IPS-20b (cell line): ENCODE results near the gene SEMA7A.

Experiments used
- H3K27ac ChIP-seq: one replicate; pipeline ENCODE4 v1.5.1; 2013; ENCODE audit warnings: low read length
- H3K27me3 ChIP-seq: 2 replicates; pipeline ENCODE4 v1.6.1; 2013; ENCODE audit warnings: mild to moderate bottlenecking, low read length, inconsistent platforms; ENCODE audit not compliant: insufficient read depth
- H3K36me3 ChIP-seq: 2 replicates; pipeline ENCODE4 v1.6.1; 2013; ENCODE audit warnings: low read depth, mild to moderate bottlenecking, inconsistent platforms, low read length, moderate library complexity; ENCODE audit not compliant: insufficient read depth
- H3K4me1 ChIP-seq: 2 replicates; pipeline ENCODE4 v1.6.1; 2013; ENCODE audit warnings: mild to moderate bottlenecking, control low read depth, inconsistent platforms, low read length, moderate library complexity; ENCODE audit not compliant: insufficient read depth
- H3K4me3 ChIP-seq: 2 replicates; pipeline ENCODE4 v1.5.1; 2013; ENCODE audit warnings: mild to moderate bottlenecking, low read length, inconsistent platforms
- H3K9ac ChIP-seq: 2 replicates; pipeline ENCODE4 v1.6.1; 2013; ENCODE audit warnings: low read depth, mild to moderate bottlenecking, inconsistent platforms, low read length, moderate library complexity
- H3K9me3 ChIP-seq: 2 replicates; pipeline ENCODE4 v1.6.1; 2013; ENCODE audit warnings: mild to moderate bottlenecking, low read depth, low read length, inconsistent platforms; ENCODE audit not compliant: insufficient read depth

Gene SEMA7A

DNA sequence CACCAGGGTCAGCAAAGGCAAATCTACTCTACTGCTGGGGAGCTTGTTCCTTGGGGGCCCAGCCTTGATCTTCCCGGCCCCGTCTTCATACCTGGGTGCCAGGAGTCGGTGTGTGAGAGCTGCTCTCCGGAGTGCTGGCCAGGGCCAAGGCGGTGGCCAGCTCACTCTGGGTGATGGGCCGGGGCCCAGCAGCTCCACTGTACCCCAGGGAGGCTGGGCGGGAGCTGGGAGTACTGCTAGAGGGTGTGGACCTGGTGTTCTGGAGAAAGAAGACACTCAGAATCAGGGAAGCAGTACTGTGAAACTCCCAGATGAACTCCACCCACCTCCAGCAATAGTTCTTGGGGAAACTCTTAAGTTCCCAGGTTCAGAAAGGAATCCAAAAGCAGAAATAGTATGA, 15.3 kb upstream of the SEMA7A start:
- Histone ChIP-seq H3K9me3 (no peaks in the 10 kb centered on the region), H3K27ac (no peak overlapping the region), H3K4me3 (no peak overlapping the region), H3K4me1 (peaks cover 2% of the 10 kb centered on the region; the same call in 1 of the 2 replicates), H3K9ac (no peak overlapping the region), H3K27me3 (no peaks in the 10 kb centered on the region), H3K36me3 (peaks cover 68% of the 10 kb centered on the region)

DNA sequence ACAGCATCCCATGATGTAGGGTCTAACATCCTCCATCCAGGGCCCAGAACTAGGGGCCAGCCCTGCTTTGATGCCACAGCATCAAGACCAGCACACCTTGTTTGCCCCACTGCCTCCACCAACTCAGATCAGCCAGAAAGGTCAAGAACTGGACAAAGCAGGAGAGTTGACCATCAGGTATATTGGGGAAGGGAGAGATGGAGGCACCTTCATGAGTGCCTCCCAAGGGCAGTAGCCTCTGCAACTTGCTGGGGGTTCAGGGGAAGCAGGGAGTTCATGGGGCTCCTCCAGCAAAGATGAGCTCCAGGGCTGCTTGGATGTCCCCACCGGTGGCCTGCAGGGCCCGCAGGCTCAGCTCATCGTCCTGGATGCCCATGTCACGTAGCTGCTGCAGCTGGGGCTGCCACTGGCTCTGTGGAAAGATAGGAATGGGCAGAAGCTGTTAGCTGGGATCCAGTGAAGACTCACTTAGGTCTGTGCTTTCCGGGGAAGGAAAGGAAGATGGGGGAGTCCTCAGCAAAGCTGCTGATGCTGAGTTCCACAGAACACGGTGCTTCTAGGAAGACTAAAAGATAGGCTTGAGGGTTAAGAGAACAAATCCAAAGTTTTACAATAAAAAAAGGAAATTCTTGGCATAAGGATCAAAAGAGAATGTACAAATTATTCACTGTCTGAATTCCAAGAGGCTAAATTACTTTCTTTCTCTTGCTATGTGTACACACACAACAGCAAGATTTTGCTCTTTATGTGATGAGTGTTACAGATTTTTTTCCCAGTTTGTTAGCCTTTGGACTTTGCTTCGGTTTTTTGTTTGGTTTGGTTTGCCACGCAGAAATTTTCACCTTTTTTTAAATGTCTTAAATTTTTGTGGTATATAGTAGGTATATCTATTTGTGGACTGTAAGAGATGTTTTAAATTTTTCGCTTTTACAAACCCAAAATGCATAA, 12.3 kb upstream of the SEMA7A start:
- H3K4me1 ChIP-seq, result no peaks in the 10 kb centered on the region
- H3K27me3 ChIP-seq, result no peaks in the 10 kb centered on the region
- no peak overlapping the region for H3K4me3 ChIP-seq
- no peak overlapping the region for H3K27ac ChIP-seq
- H3K36me3 ChIP-seq, result peaks cover 57% of the 10 kb centered on the region
- no peaks in the 10 kb centered on the region for H3K9me3 ChIP-seq
- H3K9ac ChIP-seq, result no peak overlapping the region

DNA sequence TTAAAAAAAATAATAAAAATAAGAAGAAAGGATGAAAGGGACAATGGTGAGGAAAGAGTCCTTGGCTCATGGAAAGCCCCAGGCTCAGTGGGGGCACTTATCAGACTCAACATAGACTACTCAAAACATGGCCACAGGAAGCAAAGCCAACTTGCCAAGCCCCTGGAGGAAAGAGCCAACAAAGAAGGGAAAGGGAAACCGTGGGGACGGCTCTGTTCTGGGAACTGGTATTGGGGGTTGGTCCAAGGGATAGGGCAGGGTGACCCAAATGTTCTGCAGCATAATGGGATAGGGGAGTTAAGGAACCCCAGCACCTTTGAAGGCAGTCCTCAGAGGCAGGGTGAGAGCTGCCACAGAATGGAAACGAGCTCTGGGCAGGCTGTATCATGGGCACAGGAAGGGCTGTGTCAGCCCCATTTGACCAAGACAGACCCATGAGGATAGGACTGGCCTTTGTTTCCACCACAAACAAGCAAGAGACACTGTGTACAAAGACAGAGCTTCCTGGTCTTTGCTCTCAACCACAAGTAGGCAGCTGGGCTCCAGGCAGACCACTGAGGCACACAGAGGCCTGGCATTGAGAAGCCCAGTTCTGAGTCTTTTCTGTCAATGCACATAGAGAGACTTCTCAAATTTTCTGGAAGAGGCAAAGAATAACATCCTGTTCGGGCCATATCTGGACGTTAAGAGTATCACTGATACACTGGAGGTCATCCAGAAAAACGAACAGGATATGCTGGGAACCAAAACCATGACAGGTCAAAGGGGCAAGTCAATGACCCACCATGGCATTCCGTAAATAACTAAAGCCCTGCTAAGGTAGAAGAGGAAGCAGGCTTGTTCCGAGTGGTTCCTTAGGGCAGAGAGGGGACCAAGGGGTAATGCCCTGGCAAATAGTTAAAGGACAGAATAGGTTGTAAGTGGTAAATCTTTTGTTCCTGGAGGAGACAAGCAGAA, 10.6 kb upstream of the SEMA7A start:
- Histone ChIP-seq H3K36me3 (peaks cover 40% of the 10 kb centered on the region), H3K9me3 (no peaks in the 10 kb centered on the region), H3K27me3 (no peaks in the 10 kb centered on the region), H3K4me3 (no peak overlapping the region), H3K4me1 (no peaks in the 10 kb centered on the region), H3K27ac (no peak overlapping the region), H3K9ac (no peak overlapping the region)

DNA sequence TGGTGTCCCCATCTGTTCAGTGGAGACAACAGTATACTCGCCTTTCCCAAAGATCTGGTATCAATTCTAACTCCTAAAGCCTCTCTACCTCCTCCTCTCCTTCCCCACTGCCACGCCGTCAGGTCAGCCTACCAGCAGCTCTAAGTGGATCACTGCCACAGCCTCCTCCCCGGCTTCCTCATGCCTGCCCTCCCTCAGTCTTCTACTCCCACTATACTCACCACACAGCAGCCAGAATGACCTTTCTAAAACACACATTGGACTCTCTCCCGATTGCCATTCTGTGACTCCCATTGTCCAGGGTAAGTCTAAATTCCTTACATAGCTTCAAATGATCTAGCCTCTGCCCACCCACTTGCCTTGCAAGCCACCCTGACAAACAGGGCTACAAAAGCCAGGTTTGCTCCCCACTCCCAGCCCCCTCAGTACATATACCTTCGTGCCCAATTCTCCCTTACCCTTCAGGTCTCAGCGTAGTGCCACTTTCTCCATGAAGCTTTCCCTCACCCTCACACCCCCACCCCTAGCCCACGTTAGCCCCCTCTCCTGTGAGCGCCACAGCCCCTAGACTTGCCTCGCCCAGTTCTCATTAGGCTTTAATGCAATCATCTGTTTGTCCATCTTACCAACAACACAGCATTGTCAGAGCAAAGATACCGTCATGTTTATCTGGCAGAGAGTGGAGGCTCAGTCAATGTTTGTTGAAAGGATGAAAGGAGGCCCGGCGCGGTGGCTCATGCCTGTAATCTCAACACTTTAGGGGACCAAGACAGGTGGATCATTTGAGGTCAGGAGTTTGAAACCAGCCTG, 9.5 kb upstream of the SEMA7A start:
- Histone ChIP-seq H3K9me3 (no peaks in the 10 kb centered on the region), H3K36me3 (peaks cover 29% of the 10 kb centered on the region), H3K4me3 (no peak overlapping the region), H3K4me1 (no peaks in the 10 kb centered on the region), H3K27me3 (no peaks in the 10 kb centered on the region), H3K27ac (no peak overlapping the region), H3K9ac (no peak overlapping the region)

GRCh38 chr15:74442604-74443003, 8.8 kb upstream of the SEMA7A start:
- Histone ChIP-seq H3K9me3 (no peaks in the 10 kb centered on the region), H3K27ac (no peak overlapping the region), H3K4me3 (no peak overlapping the region), H3K4me1 (no peaks in the 10 kb centered on the region), H3K27me3 (no peaks in the 10 kb centered on the region), H3K36me3 (peaks cover 22% of the 10 kb centered on the region), H3K9ac (no peak overlapping the region)

DNA sequence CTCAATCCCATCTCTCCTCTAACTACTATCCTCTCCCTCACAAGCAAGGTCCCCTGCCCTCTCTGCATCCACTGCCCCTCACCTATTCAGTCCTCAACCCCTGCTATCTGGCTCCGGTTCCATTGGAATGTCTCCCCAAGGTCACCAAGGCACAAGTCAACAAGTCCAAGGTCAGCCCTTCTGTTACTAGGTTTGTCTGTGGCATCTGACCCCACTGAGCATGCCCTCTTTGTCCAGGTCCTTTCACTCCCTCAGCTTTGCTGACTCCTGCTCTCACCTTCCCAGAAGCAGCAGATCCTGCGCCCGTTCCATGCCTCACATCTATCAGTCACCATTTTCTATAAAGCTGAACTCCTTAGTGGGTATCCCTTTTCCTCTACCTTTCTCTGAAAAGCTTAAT, 8.3 kb upstream of the SEMA7A start:
- H3K9ac ChIP-seq, result no peak overlapping the region
- H3K9me3 ChIP-seq, result no peaks in the 10 kb centered on the region
- H3K4me3 ChIP-seq, result no peak overlapping the region
- no peaks in the 10 kb centered on the region for H3K27me3 ChIP-seq
- no peaks in the 10 kb centered on the region for H3K4me1 ChIP-seq
- H3K36me3 ChIP-seq, result peaks cover 20% of the 10 kb centered on the region
- H3K27ac ChIP-seq, result no peak overlapping the region

- Histone ChIP-seq H3K4me3 (no peak overlapping the region), H3K27me3 (no peaks in the 10 kb centered on the region), H3K9ac (no peak overlapping the region), H3K9me3 (no peaks in the 10 kb centered on the region), H3K27ac (no peak overlapping the region), H3K36me3 (peaks cover 19% of the 10 kb centered on the region), H3K4me1 (no peaks in the 10 kb centered on the region)
Observed at GRCh38 chr15:74441248-74441941, 7.6 kb upstream of the SEMA7A start.

- Histone ChIP-seq H3K27ac (no peak overlapping the region), H3K36me3 (no peaks in the 10 kb centered on the region), H3K27me3 (peaks cover 17% of the 10 kb centered on the region), H3K4me1 (peaks cover 6% of the 10 kb centered on the region; the same call in 1 of the 2 replicates), H3K9ac (no peak overlapping the region), H3K9me3 (no peaks in the 10 kb centered on the region), H3K4me3 (no peak overlapping the region)
Observed at GRCh38 chr15:74438721-74439316, 5.1 kb upstream of the SEMA7A start.

GRCh38 chr15:74438206-74438605, 4.4 kb upstream of the SEMA7A start:
- H3K4me3 ChIP-seq, result no peak overlapping the region
- no peak overlapping the region for H3K27ac ChIP-seq
- H3K36me3 ChIP-seq, result no peaks in the 10 kb centered on the region
- peaks cover 6% of the 10 kb centered on the region; the same call in 1 of the 2 replicates for H3K4me1 ChIP-seq
- H3K9ac ChIP-seq, result no peak overlapping the region
- peaks cover 17% of the 10 kb centered on the region for H3K27me3 ChIP-seq
- no peaks in the 10 kb centered on the region for H3K9me3 ChIP-seq

- Histone ChIP-seq H3K27ac (no peak overlapping the region), H3K4me1 (peaks cover 6% of the 10 kb centered on the region; the same call in 1 of the 2 replicates), H3K9ac (peak overlapping the region; percentile 61; the same call in 1 of the 2 replicates), H3K4me3 (peak overlapping the region; percentile 79), H3K36me3 (no peaks in the 10 kb centered on the region), H3K27me3 (peaks cover 38% of the 10 kb centered on the region), H3K9me3 (no peaks in the 10 kb centered on the region)
Observed at GRCh38 chr15:74434263-74435136, 742 bp upstream of the SEMA7A start.
